ENCODE results near the gene ZCCHC17. TPM values are rescaled to one million over a fixed set of nuclear protein-coding genes. Genes with fewer than 3 reads are reported as not detected.

Gene ZCCHC17, protein sequence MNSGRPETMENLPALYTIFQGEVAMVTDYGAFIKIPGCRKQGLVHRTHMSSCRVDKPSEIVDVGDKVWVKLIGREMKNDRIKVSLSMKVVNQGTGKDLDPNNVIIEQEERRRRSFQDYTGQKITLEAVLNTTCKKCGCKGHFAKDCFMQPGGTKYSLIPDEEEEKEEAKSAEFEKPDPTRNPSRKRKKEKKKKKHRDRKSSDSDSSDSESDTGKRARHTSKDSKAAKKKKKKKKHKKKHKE
- 21.8 to 26.7 TPM (median 23.2 TPM) in 5 replicates for total RNA-seq (2022; extraction: Qiagen RNA extraction)

GRCh38 chr1:31296486-31297276 is at the start of gene ZCCHC17, which contains the start of gene SNRNP40:
Gene ZCCHC17, plus strand, starts transcription at chr1:31297032. Its CDS starts 13,067 bp downstream, at chr1:31310099.
Gene SNRNP40, minus strand, starts transcription at chr1:31296788. Its CDS starts 37 bp downstream, at chr1:31296751.

DNA sequence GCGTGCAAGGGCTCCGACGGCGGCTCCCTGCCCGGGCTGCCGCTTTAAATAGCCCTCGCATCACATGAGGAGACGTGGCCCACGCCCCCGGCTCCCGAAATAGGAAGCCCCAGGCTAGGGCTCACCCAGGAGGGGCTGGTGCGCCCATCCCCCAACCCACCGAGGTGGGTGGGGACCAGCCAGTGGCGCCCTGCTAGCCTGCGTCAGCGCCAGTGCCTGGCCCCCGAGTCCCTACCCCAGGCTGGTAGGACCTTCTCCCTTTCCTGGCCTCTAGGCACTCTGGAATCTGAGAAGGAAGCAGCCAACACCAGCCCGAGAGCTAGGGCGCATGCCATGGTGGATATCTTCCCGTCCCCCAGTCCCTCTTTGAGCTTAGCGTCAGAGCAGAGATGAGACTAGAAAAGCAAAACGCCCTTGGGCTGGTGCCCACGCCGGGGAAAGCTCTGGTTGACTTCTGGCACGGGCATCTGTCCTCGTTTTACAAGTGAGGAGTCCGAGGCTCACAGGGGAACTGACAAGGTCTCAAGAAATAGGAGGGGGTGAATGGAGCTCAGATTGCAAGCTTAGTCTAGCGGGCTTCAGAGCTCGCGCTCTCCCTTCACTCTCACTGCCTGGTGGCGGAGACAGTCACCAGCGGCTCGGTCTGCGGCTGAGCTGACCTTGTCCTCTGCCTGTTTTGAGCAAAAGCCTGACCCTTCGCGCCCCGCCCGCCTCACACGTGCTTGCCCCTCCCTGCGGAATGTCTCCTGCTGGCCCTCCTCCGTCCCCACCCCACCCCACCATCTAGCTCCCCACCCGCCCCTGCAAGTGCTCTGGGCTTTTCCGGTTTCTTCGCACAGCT is 76.4 kb downstream of the ZCCHC17 start, which contains the start of gene FABP3:
Gene FABP3 (minus strand): TSS at position 21 of the 841 bp plus-strand sequence. CDS start 62 bp downstream, outside the sequence.

DNA sequence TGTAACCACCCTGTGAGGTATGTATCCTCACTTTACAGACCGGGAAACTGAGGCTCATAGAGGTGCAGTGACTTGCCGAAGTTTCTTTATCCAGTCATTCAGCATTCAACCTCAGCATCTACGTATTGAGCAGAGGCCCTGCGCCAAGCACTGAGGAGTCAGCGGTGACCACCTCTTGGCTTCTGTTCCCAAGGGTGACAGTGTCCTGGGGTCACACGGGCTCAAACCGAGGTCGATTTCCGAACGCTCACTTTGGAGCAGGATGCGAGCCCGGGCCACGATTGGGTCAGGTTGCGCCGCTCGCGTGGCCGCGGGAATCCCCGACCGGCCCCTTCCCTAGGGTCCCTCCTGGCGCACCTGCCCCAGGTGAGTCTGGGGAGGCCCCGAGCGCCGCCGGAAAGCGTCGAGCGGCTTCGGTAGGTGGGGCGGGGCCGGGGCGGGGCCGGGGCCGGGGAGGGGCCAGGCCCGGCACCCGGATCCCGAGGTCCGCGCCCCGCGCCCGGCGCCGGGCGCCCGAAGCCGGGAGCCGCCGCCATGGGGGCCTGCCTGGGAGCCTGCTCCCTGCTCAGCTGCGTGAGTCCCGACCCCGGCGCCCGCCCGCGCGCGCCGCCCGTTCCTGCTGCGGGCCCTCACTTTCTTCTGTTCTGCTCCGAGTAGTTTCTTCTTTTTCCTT is 116.0 kb downstream of the ZCCHC17 start, which contains the start of gene SERINC2:
Gene SERINC2 (plus strand): TSS at position 482 of the 673 bp plus-strand sequence. CDS start 53 bp downstream, at position 535.

Other genes with a start within 250 kb of the ZCCHC17 start
- gene PUM1, start 231.3 kb upstream of the ZCCHC17 start, total RNA-seq (2022; extraction: Qiagen RNA extraction) = 24.9 to 34.5 TPM (median 31.8 TPM) in 5 replicates
- gene NKAIN1, start 57.1 kb upstream of the ZCCHC17 start, total RNA-seq (2022; extraction: Qiagen RNA extraction) = 0.99 to 1.4 TPM (median 1.3 TPM) in 5 replicates
- gene SNRNP40, start 244 bp upstream of the ZCCHC17 start, total RNA-seq (2022; extraction: Qiagen RNA extraction) = 40.2 to 51.4 TPM (median 42.9 TPM) in 5 replicates
- not detected in 5 replicates for gene FABP3, start 76.0 kb downstream of the ZCCHC17 start, total RNA-seq (2022; extraction: Qiagen RNA extraction)
- gene SERINC2, start 116.2 kb downstream of the ZCCHC17 start, total RNA-seq (2022; extraction: Qiagen RNA extraction) = 17.5 to 33.5 TPM (median 29.6 TPM) in 5 replicates